Measurements from ENCODE around the gene ZNF428.

Gene ZNF428

GRCh38 chr19:43595605-43595998 is 23.8 kb downstream of the ZNF428 start:
- TF ChIP-seq CTCF (conservative IDR thresholded peaks at IDR 0.05), result no peak
- H3K27ac ChIP-seq, result peak overlapping the region; percentile 97

- peak; percentile 96 for TF ChIP-seq CTCF (conservative IDR thresholded peaks at IDR 0.05)
- peak overlapping the region; percentile 97 for H3K27ac ChIP-seq
These were observed 24.5 kb downstream of the ZNF428 start for GRCh38 chr19:43594710-43595604.

- peak overlapping the region; percentile 97 for H3K27ac ChIP-seq
- no peak for TF ChIP-seq CTCF (conservative IDR thresholded peaks at IDR 0.05)
These were observed 25.2 kb downstream of the ZNF428 start for GRCh38 chr19:43594081-43594697.

- TF ChIP-seq CTCF (conservative IDR thresholded peaks at IDR 0.05), result no peak
These were observed 26.6 kb downstream of the ZNF428 start for GRCh38 chr19:43592800-43593350.

GRCh38 chr19:43591904-43592772 is 27.3 kb downstream of the ZNF428 start:
- TF ChIP-seq CTCF (conservative IDR thresholded peaks at IDR 0.05), result no peak
- no peak overlapping the region for H3K27ac ChIP-seq

More at GRCh38 chr19:43592800-43593350, 26.6 kb downstream of the ZNF428 start:
- H3K27ac ChIP-seq, result no peak overlapping the region

- no peak overlapping the region for H3K27ac ChIP-seq
- no peak for TF ChIP-seq CTCF (conservative IDR thresholded peaks at IDR 0.05)
These were observed 29.8 kb downstream of the ZNF428 start for GRCh38 chr19:43589678-43590077.
